H9 (cell line): ENCODE measurements around the gene IGLL1. TPM values are rescaled to one million over a fixed set of nuclear protein-coding genes. Genes with fewer than 3 reads are reported as not detected.

Experiments
- DNase-seq: peaks from one replicate; pipeline ENCODE4 v3.0.0-alpha.2; 2017
- H2AFZ ChIP-seq: one replicate; pipeline ENCODE4 v1.6.1; 2013; ENCODE audit warnings: mild to moderate bottlenecking, low read length, control low read depth, moderate library complexity
- H2AK5ac ChIP-seq: 2 replicates; pipeline ENCODE4 v1.6.1; 2013; ENCODE audit warnings: low read length, control low read depth, mixed read lengths; ENCODE audit not compliant: insufficient read length
- H2BK120ac ChIP-seq: one replicate; pipeline ENCODE4 v1.6.1; 2013; ENCODE audit warnings: low read depth, mild to moderate bottlenecking, low read length, control low read depth, inconsistent platforms; ENCODE audit not compliant: poor library complexity, severe bottlenecking
- H2BK12ac ChIP-seq: 2 replicates; pipeline ENCODE4 v1.6.1; 2013; ENCODE audit warnings: low read length, control low read depth, mixed read lengths, low read depth; ENCODE audit not compliant: insufficient read length
- H2BK15ac ChIP-seq: 2 replicates; pipeline ENCODE4 v1.6.1; 2013; ENCODE audit warnings: low read depth, low read length, control low read depth
- H2BK20ac ChIP-seq: one replicate; pipeline ENCODE4 v1.6.1; 2013; ENCODE audit warnings: low read depth, mild to moderate bottlenecking, low read length, control low read depth, inconsistent platforms; ENCODE audit not compliant: poor library complexity, severe bottlenecking
- H2BK5ac ChIP-seq: 2 replicates; pipeline ENCODE4 v1.6.1; 2013; ENCODE audit warnings: low read length, control low read depth, mixed read lengths; ENCODE audit not compliant: insufficient read length
- H3K14ac ChIP-seq: 2 replicates; pipeline ENCODE4 v1.6.1; 2013; ENCODE audit warnings: low read length, control low read depth; ENCODE audit not compliant: insufficient read depth
- H3K18ac ChIP-seq: 2 replicates; pipeline ENCODE4 v1.6.1; 2013; ENCODE audit warnings: low read depth, mild to moderate bottlenecking, mixed read lengths, low read length, control low read depth; ENCODE audit not compliant: insufficient read length
- H3K23ac ChIP-seq: 2 replicates; pipeline ENCODE4 v1.6.1; 2013; ENCODE audit warnings: low read length, control low read depth, mixed read lengths, low read depth; ENCODE audit not compliant: insufficient read length
- H3K23me2 ChIP-seq: 2 replicates; pipeline ENCODE4 v1.6.1; 2013; ENCODE audit warnings: low read depth, mild to moderate bottlenecking, mixed read lengths, low read length, control low read depth; ENCODE audit not compliant: insufficient read length, poor library complexity, severe bottlenecking
- H3K27ac ChIP-seq: 2 replicates; pipeline ENCODE4 v1.5.1; 2013; ENCODE audit warnings: low read length, control low read depth, mixed read lengths, low read depth; ENCODE audit not compliant: insufficient read length
- H3K27me3 ChIP-seq: 2 replicates; pipeline ENCODE4 v1.6.1; 2013; ENCODE audit warnings: low read length, control low read depth, inconsistent platforms; ENCODE audit not compliant: insufficient read depth
- H3K4ac ChIP-seq: 2 replicates; pipeline ENCODE4 v1.6.1; 2013; ENCODE audit warnings: low read depth, mild to moderate bottlenecking, control low read depth, inconsistent platforms, low read length, moderate library complexity
- H3K4me1 ChIP-seq: 2 replicates; pipeline ENCODE4 v1.6.1; 2013; ENCODE audit warnings: low read length, control low read depth, inconsistent platforms; ENCODE audit not compliant: insufficient read depth
- H3K4me2 ChIP-seq: 2 replicates; pipeline ENCODE4 v1.6.1; 2013; ENCODE audit warnings: low read length, control low read depth, mixed read lengths; ENCODE audit not compliant: insufficient read length, insufficient read depth
- H3K56ac ChIP-seq: 2 replicates; pipeline ENCODE4 v1.6.1; 2013; ENCODE audit warnings: low read depth, mild to moderate bottlenecking, mixed read lengths, low read length, control low read depth; ENCODE audit not compliant: insufficient read length
- H3K79me1 ChIP-seq: 2 replicates; pipeline ENCODE4 v1.6.1; 2013; ENCODE audit warnings: low read depth, mild to moderate bottlenecking, moderate library complexity, low read length, control low read depth, inconsistent platforms; ENCODE audit not compliant: insufficient read depth, poor library complexity, severe bottlenecking
- H3K79me2 ChIP-seq: 2 replicates; pipeline ENCODE4 v1.6.1; 2013; ENCODE audit warnings: low read length, control low read depth, inconsistent platforms; ENCODE audit not compliant: insufficient read depth
- H3K9ac ChIP-seq: 2 replicates; pipeline ENCODE4 v1.6.1; 2013; ENCODE audit warnings: low read length, control low read depth, mixed read lengths; ENCODE audit not compliant: insufficient read length; ENCODE audit errors: extremely low read depth
- H3K9me3 ChIP-seq: one replicate; pipeline ENCODE4 v1.6.1; 2013; ENCODE audit warnings: low read depth, low read length, inconsistent platforms; ENCODE audit not compliant: control insufficient read depth
- H3T11ph ChIP-seq: one replicate; pipeline ENCODE4 v1.6.1; 2013; ENCODE audit warnings: mild to moderate bottlenecking, low read length, control low read depth, inconsistent platforms
- H4K20me1 ChIP-seq: one replicate; pipeline ENCODE4 v1.6.1; 2013; ENCODE audit not compliant: control insufficient read depth, insufficient read length, insufficient read depth
- H4K5ac ChIP-seq: 2 replicates; pipeline ENCODE4 v1.6.1; 2013; ENCODE audit warnings: low read depth, mild to moderate bottlenecking, mixed read lengths, low read length, control low read depth; ENCODE audit not compliant: insufficient read length
- H4K8ac ChIP-seq: replicated peaks from 2 replicates; pipeline ENCODE4 v1.6.1; 2013; ENCODE audit warnings: low read length, control low read depth, mixed read lengths, low read depth; ENCODE audit not compliant: insufficient read length
- H4K91ac ChIP-seq: 2 replicates; pipeline ENCODE4 v1.6.1; 2013; ENCODE audit warnings: low read depth, mild to moderate bottlenecking, moderate library complexity, mixed read lengths, low read length, control low read depth; ENCODE audit not compliant: insufficient read length
- H3K27ac Mint-ChIP-seq, 3 experiments: 2 replicates in 2 of 3; 3 replicates in 1 of 3; pipeline ENCODE4 v1.8.0; 2020 to 2021; ENCODE audit warnings: mixed read lengths in 3 of 3, mild to moderate bottlenecking in 1 of 3, moderate library complexity in 1 of 3
- H3K27me3 Mint-ChIP-seq: 2 replicates; pipeline ENCODE4 v1.8.0; 2021; ENCODE audit warnings: low read depth, mild to moderate bottlenecking, moderate library complexity, mixed read lengths
- H3K36me3 Mint-ChIP-seq, 3 experiments: 2 replicates in 2 of 3; 3 replicates in 1 of 3; pipeline ENCODE4 v1.8.0; 2020 to 2021; ENCODE audit warnings: low read depth in 3 of 3, mixed read lengths in 3 of 3; ENCODE audit not compliant: insufficient read depth in 1 of 3
- H3K4me1 Mint-ChIP-seq, 2 experiments: 2 replicates each; pipeline ENCODE4 v1.8.0; 2020; ENCODE audit warnings: mixed read lengths in 2 of 2
- H3K4me3 Mint-ChIP-seq, 2 experiments: 2 replicates in 1 of 2; 3 replicates in 1 of 2; pipeline ENCODE4 v1.8.0; 2020 to 2021; ENCODE audit warnings: mild to moderate bottlenecking in 2 of 2, mixed read lengths in 2 of 2, moderate library complexity in 1 of 2
- H3K9me3 Mint-ChIP-seq, 2 experiments: 2 replicates in 1 of 2; 3 replicates in 1 of 2; pipeline ENCODE4 v1.8.0; 2020; ENCODE audit warnings: mild to moderate bottlenecking in 2 of 2, mixed read lengths in 2 of 2, moderate library complexity in 1 of 2
- CTCF ChIP-seq: fragments of 200-600 bp; sonication (generic); conservative IDR thresholded peaks from 3 replicates; pipeline ENCODE4 v1.8.0; 2021; ENCODE audit warnings: antibody characterized with exemption, mild to moderate bottlenecking
- WGBS: extraction: QIAGEN DNeasy Blood & Tissue Kit; methylation state at CpG from one replicate; pipeline ENCODE4 v1.1.7; 2013; ENCODE audit warnings: missing lambda C conversion rate, low lambda C conversion rate, mixed read lengths; ENCODE audit not compliant: insufficient read length; ENCODE audit errors: extremely low coverage; 5-methylcytosine and 5-hydroxymethylcytosine counted together
- total RNA-seq: library from RNA; stranded (reverse); gene quantifications from 2 replicates; pipeline ENCODE4 v1.2.1, GENCODE V29; 2021

IGLL1 gene
- total RNA-seq, 1 experiment from 2014 or later: not detected

GRCh38 chr22:23563111-23563510, 17.0 kb downstream of the IGLL1 start:
- no peak for DNase-seq
- no peak overlapping the region for H2AK5ac ChIP-seq
- H2BK12ac ChIP-seq: no peak overlapping the region
- no peak overlapping the region for H3K56ac ChIP-seq
- no peaks in the 10 kb centered on the region for H3K79me1 ChIP-seq
- no peak overlapping the region for H2BK15ac ChIP-seq
- no peaks in the 10 kb centered on the region for H3K9me3 ChIP-seq
- peaks cover 14% of the 10 kb centered on the region in 2 experiments for H3K4me1 Mint-ChIP-seq
- H4K5ac ChIP-seq: no peak overlapping the region
- H3K4me3 Mint-ChIP-seq: no peak overlapping the region
- no peak overlapping the region; a peak in 1 of 7 replicates for H3K27ac Mint-ChIP-seq
- no peaks in the 10 kb centered on the region for H3K36me3 Mint-ChIP-seq
- H3K23me2 ChIP-seq: peaks cover 10% of the 10 kb centered on the region
- no CpG with 5 or more reads among the region's 9 CpGs for WGBS
- no peak overlapping the region for H2BK120ac ChIP-seq
- H2BK5ac ChIP-seq: no peak overlapping the region
- TF ChIP-seq CTCF: no peak
- H3K14ac ChIP-seq: no peak overlapping the region
- no peak overlapping the region for H3K27ac ChIP-seq
- no peak overlapping the region for H4K8ac ChIP-seq
- peaks cover 7% of the 10 kb centered on the region; the same call in 1 of the 2 replicates for H3K27me3 ChIP-seq
- no peak overlapping the region for H3K4ac ChIP-seq
- H3K4me1 ChIP-seq: no peaks in the 10 kb centered on the region; the same call in 1 of the 2 replicates
- no peak overlapping the region for H2AFZ ChIP-seq
- H3K79me2 ChIP-seq: no peaks in the 10 kb centered on the region
- no peaks in the 10 kb centered on the region for H4K20me1 ChIP-seq
- no peak overlapping the region for H2BK20ac ChIP-seq
- H3K23ac ChIP-seq: no peak overlapping the region
- H3K4me2 ChIP-seq: no peak overlapping the region
- peaks cover 84% of the 10 kb centered on the region for H3K27me3 Mint-ChIP-seq
- no peak overlapping the region for H3K18ac ChIP-seq
- H3T11ph ChIP-seq: no peak overlapping the region
- H3K9me3 Mint-ChIP-seq: no peaks in the 10 kb centered on the region
- no peak overlapping the region for H4K91ac ChIP-seq
- H3K9ac ChIP-seq: no peak overlapping the region
